ENCODE measurements around the gene CDH4. TPM values are rescaled to one million over a fixed set of nuclear protein-coding genes. Genes with fewer than 3 reads are reported as not detected.

Gene CDH4
- total RNA-seq, 3 donors from 2014 or later (not counting 1 experiment from before 2014, with no cell fraction given): 0.18 TPM; not detected in 2

- 59% methylated on average over 4 of the region's 4 CpGs for WGBS (ENCODE audit: insufficient coverage)
- H3K27ac ChIP-seq (ENCODE audit: low read length): no peak overlapping the region
- Mint-ChIP-seq H3K4me3 (no peak overlapping the region), H3K36me3 (no peaks in the 10 kb centered on the region), H3K27me3 (ENCODE audit: low read depth in 2 of 2) (peaks cover 6 to 37% of the 10 kb centered on the region in 2 donors), H3K27ac (no peak overlapping the region), H3K4me1 (no peaks in the 10 kb centered on the region), H3K9me3 (peaks cover 0 to 2% of the 10 kb centered on the region in 2 donors)
- H3K9me3 ChIP-seq (ENCODE audit: control insufficient read depth, insufficient read depth, low read length): no peaks in the 10 kb centered on the region
- H3K36me3 ChIP-seq (ENCODE audit: control insufficient read depth, insufficient read depth, low read length): no peaks in the 10 kb centered on the region
- DNase-seq (no peak), ATAC-seq (no peak)
- intact Hi-C loops (cut with micrococcal nuclease): no loop called here
- H3K4me1 ChIP-seq (ENCODE audit: control insufficient read depth, insufficient read depth, low read length): no peaks in the 10 kb centered on the region
- TF ChIP-seq, protein P1, sequence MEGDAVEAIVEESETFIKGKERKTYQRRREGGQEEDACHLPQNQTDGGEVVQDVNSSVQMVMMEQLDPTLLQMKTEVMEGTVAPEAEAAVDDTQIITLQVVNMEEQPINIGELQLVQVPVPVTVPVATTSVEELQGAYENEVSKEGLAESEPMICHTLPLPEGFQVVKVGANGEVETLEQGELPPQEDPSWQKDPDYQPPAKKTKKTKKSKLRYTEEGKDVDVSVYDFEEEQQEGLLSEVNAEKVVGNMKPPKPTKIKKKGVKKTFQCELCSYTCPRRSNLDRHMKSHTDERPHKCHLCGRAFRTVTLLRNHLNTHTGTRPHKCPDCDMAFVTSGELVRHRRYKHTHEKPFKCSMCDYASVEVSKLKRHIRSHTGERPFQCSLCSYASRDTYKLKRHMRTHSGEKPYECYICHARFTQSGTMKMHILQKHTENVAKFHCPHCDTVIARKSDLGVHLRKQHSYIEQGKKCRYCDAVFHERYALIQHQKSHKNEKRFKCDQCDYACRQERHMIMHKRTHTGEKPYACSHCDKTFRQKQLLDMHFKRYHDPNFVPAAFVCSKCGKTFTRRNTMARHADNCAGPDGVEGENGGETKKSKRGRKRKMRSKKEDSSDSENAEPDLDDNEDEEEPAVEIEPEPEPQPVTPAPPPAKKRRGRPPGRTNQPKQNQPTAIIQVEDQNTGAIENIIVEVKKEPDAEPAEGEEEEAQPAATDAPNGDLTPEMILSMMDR (IDR thresholded peaks at IDR 0.05): no peak
- no peaks in the 10 kb centered on the region for H3K27me3 ChIP-seq (ENCODE audit: control insufficient read depth, insufficient read depth, low read length)
- no peak overlapping the region for H3K4me3 ChIP-seq (ENCODE audit: low read length)
Observed at GRCh38 chr20:61238813-61239212, 13.2 kb upstream of the CDH4 start.

DNA sequence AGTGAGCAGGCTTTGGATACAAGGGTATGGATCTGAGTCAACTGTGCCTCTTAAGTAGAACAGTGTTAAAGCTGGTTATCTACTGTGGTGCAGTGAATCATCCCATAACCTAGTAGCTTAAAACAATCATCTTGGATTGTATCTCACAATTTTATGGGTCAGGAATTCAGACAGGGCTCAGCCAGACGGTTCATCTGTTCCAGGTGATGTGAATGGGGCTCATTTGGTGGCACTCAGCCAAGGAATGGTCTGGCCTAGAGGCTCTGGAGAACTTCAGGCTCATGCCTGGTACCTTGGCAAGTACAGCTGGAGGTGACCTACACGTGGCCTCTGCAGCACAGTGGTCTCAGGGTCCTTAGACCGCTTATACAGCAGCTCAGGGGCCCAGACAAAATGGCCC is 11.2 kb upstream of the CDH4 start:
- no peak for DNase-seq
- intact Hi-C loops (cut with micrococcal nuclease): no loop called here
- H3K27me3 ChIP-seq (ENCODE audit: control insufficient read depth, insufficient read depth, low read length): no peaks in the 10 kb centered on the region
- H3K36me3 Mint-ChIP-seq: no peaks in the 10 kb centered on the region
- H3K4me3 Mint-ChIP-seq: no peak overlapping the region
- no peak overlapping the region for H3K4me3 ChIP-seq (ENCODE audit: low read length)
- H3K9me3 Mint-ChIP-seq: peaks cover 0 to 2% of the 10 kb centered on the region in 2 donors
- H3K4me1 ChIP-seq (ENCODE audit: control insufficient read depth, insufficient read depth, low read length): no peaks in the 10 kb centered on the region
- H3K27me3 Mint-ChIP-seq (ENCODE audit: low read depth in 2 of 2): peaks cover 6 to 45% of the 10 kb centered on the region in 2 donors
- no peak overlapping the region for H3K27ac ChIP-seq (ENCODE audit: low read length)
- no peak for ATAC-seq
- H3K9me3 ChIP-seq (ENCODE audit: control insufficient read depth, insufficient read depth, low read length): no peaks in the 10 kb centered on the region
- no peaks in the 10 kb centered on the region for H3K36me3 ChIP-seq (ENCODE audit: control insufficient read depth, insufficient read depth, low read length)
- TF ChIP-seq, protein P1 (IDR thresholded peaks at IDR 0.05): no peak
- H3K4me1 Mint-ChIP-seq: no peaks in the 10 kb centered on the region
- WGBS (ENCODE audit: insufficient coverage): 65% methylated on average over 3 of the region's 3 CpGs
- no peak overlapping the region for H3K27ac Mint-ChIP-seq

DNA sequence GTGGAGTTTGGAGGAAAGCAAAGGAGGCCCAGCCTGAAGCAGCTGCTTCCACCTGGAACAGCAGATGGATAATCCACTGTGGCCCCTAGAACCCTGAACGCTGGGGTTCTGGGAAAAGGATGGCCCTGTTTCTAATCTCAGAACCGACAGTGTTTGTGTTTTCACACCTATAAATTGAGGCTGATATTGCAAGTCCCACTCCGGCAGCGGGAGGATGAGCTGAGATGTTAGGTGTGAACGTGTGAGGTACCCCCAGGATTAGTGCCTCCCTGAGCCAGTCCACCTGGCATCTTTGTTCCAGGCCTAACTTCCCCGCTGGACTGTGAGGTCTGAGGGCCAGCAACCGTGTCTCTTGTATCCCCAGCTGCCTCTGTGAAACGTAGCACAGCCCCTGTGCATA is 7.8 kb upstream of the CDH4 start:
- H3K9me3 ChIP-seq (ENCODE audit: control insufficient read depth, insufficient read depth, low read length): no peaks in the 10 kb centered on the region
- no peak overlapping the region for H3K4me3 ChIP-seq (ENCODE audit: low read length)
- WGBS (ENCODE audit: insufficient coverage): 73% methylated on average over 8 of the region's 8 CpGs
- intact Hi-C loops (cut with micrococcal nuclease): no loop called here
- ATAC-seq: no peak
- no peak overlapping the region for H3K27ac Mint-ChIP-seq
- H3K4me1 ChIP-seq (ENCODE audit: control insufficient read depth, insufficient read depth, low read length): no peaks in the 10 kb centered on the region
- H3K27me3 ChIP-seq (ENCODE audit: control insufficient read depth, insufficient read depth, low read length): no peaks in the 10 kb centered on the region
- H3K36me3 Mint-ChIP-seq: no peaks in the 10 kb centered on the region
- no peak overlapping the region for H3K4me3 Mint-ChIP-seq
- H3K4me1 Mint-ChIP-seq: no peaks in the 10 kb centered on the region
- peaks cover 0 to 2% of the 10 kb centered on the region in 2 donors for H3K9me3 Mint-ChIP-seq
- peaks cover 19 to 63% of the 10 kb centered on the region in 2 donors for H3K27me3 Mint-ChIP-seq (ENCODE audit: low read depth in 2 of 2)
- TF ChIP-seq, protein P1 (IDR thresholded peaks at IDR 0.05): no peak
- H3K36me3 ChIP-seq (ENCODE audit: control insufficient read depth, insufficient read depth, low read length): no peaks in the 10 kb centered on the region
- H3K27ac ChIP-seq (ENCODE audit: low read length): no peak overlapping the region
- DNase-seq: no peak

- Mint-ChIP-seq H3K4me3 (no peak overlapping the region), H3K4me1 (no peaks in the 10 kb centered on the region), H3K9me3 (no peaks in the 10 kb centered on the region), H3K27me3 (ENCODE audit: low read depth in 2 of 2) (peaks cover 34 to 71% of the 10 kb centered on the region in 2 donors), H3K36me3 (no peaks in the 10 kb centered on the region), H3K27ac (no peak overlapping the region)
- Histone ChIP-seq H3K27me3 (ENCODE audit: control insufficient read depth, insufficient read depth, low read length) (peaks cover 2% of the 10 kb centered on the region), H3K9me3 (ENCODE audit: control insufficient read depth, insufficient read depth, low read length) (no peaks in the 10 kb centered on the region), H3K4me1 (ENCODE audit: control insufficient read depth, insufficient read depth, low read length) (no peaks in the 10 kb centered on the region), H3K4me3 (ENCODE audit: low read length) (no peak overlapping the region), H3K36me3 (ENCODE audit: control insufficient read depth, insufficient read depth, low read length) (no peaks in the 10 kb centered on the region), H3K27ac (ENCODE audit: low read length) (no peak overlapping the region)
- intact Hi-C loops (cut with micrococcal nuclease): no loop called here
- TF ChIP-seq, protein P1 (IDR thresholded peaks at IDR 0.05): no peak
- DNase-seq (no peak), ATAC-seq (no peak)
- WGBS (ENCODE audit: insufficient coverage): 76% methylated on average over 7 of the region's 7 CpGs
Observed at GRCh38 chr20:61246269-61246668, 5.8 kb upstream of the CDH4 start.
